ENCODE results near the gene CYGB. TPM values are rescaled to one million over a fixed set of nuclear protein-coding genes. Genes with fewer than 3 reads are reported as not detected.
A peak's percentile ranks its signal among the peaks of the same experiment; 100 is the strongest.

The CYGB gene
- total and polyA plus RNA-seq, 2 of the 13 experiments (the other 11 are each of a cell fraction or from before 2014, with no cell fraction given): 18.9 to 27.1 TPM

DNA sequence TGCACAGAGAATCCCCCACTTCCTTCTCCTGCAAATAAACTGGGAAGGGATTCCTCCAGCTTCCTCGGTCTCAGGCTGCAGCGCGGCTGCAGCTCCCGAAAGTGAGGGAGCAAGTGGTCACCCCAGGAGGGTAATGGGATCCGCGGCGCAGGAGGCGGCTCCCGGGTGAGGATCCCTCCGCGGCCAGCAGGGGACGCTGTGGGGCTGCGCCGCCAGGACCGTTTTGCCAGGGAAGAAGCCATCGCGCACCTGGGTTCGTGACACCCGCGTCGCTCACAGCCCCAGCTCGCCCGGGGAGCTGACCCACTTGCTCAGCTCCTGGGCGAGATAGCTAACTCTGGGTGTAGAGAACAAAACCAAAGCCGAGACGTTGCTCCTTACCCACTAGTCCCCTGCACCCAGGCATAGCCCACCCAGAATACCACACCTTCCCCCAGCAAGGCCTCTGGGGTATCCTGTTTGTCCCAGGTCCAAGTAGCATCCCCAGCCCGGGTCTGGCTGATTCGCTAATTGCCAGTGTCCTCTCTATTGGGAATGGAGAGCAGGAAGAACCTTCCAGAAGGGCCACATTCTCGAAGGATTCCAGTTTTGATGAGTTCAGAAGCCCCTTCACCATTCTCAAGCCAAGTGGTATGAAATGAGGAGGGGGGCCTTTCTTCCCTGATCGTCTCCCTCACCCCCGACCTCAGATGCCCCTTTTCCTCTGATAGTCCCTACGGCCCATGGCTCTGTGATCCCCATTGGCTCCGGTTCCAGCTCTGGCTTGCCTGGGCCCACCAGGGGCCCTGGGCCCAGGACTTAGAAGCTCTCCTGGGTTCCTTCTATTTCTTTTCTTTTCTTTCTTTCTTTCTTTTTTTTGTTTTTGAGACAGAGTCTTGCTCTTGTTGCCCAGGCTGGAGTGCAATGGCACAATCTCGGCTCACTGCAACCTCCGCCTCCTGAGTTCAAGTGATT lies 14.1 kb downstream of the CYGB start (continued):
- TF ChIP-seq, protein P1, sequence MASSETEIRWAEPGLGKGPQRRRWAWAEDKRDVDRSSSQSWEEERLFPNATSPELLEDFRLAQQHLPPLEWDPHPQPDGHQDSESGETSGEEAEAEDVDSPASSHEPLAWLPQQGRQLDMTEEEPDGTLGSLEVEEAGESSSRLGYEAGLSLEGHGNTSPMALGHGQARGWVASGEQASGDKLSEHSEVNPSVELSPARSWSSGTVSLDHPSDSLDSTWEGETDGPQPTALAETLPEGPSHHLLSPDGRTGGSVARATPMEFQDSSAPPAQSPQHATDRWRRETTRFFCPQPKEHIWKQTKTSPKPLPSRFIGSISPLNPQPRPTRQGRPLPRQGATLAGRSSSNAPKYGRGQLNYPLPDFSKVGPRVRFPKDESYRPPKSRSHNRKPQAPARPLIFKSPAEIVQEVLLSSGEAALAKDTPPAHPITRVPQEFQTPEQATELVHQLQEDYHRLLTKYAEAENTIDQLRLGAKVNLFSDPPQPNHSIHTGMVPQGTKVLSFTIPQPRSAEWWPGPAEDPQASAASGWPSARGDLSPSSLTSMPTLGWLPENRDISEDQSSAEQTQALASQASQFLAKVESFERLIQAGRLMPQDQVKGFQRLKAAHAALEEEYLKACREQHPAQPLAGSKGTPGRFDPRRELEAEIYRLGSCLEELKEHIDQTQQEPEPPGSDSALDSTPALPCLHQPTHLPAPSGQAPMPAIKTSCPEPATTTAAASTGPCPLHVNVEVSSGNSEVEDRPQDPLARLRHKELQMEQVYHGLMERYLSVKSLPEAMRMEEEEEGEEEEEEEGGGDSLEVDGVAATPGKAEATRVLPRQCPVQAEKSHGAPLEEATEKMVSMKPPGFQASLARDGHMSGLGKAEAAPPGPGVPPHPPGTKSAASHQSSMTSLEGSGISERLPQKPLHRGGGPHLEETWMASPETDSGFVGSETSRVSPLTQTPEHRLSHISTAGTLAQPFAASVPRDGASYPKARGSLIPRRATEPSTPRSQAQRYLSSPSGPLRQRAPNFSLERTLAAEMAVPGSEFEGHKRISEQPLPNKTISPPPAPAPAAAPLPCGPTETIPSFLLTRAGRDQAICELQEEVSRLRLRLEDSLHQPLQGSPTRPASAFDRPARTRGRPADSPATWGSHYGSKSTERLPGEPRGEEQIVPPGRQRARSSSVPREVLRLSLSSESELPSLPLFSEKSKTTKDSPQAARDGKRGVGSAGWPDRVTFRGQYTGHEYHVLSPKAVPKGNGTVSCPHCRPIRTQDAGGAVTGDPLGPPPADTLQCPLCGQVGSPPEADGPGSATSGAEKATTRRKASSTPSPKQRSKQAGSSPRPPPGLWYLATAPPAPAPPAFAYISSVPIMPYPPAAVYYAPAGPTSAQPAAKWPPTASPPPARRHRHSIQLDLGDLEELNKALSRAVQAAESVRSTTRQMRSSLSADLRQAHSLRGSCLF (CRISPR knock-in tag; IDR thresholded peaks at IDR 0.05; ENCODE audit: borderline replicate concordance): no peak
- TF ChIP-seq RFX3 (CRISPR knock-in tag; IDR thresholded peaks at IDR 0.05) (no peak), XBP1 (CRISPR knock-in tag; IDR thresholded peaks at IDR 0.05) (no peak), ZNF563 (CRISPR knock-in tag; IDR thresholded peaks at IDR 0.05) (no peak), ZNF569 (CRISPR knock-in tag; IDR thresholded peaks at IDR 0.05; ENCODE audit: borderline replicate concordance) (no peak), SAP130 (CRISPR knock-in tag; IDR thresholded peaks at IDR 0.05; ENCODE audit: low read depth) (peak; percentile 58), FLYWCH1 (CRISPR knock-in tag; IDR thresholded peaks at IDR 0.05) (no peak), ZSCAN31 (CRISPR knock-in tag; IDR thresholded peaks at IDR 0.05; ENCODE audit: low read depth) (peak; percentile 92)
- TF ChIP-seq, protein P2, sequence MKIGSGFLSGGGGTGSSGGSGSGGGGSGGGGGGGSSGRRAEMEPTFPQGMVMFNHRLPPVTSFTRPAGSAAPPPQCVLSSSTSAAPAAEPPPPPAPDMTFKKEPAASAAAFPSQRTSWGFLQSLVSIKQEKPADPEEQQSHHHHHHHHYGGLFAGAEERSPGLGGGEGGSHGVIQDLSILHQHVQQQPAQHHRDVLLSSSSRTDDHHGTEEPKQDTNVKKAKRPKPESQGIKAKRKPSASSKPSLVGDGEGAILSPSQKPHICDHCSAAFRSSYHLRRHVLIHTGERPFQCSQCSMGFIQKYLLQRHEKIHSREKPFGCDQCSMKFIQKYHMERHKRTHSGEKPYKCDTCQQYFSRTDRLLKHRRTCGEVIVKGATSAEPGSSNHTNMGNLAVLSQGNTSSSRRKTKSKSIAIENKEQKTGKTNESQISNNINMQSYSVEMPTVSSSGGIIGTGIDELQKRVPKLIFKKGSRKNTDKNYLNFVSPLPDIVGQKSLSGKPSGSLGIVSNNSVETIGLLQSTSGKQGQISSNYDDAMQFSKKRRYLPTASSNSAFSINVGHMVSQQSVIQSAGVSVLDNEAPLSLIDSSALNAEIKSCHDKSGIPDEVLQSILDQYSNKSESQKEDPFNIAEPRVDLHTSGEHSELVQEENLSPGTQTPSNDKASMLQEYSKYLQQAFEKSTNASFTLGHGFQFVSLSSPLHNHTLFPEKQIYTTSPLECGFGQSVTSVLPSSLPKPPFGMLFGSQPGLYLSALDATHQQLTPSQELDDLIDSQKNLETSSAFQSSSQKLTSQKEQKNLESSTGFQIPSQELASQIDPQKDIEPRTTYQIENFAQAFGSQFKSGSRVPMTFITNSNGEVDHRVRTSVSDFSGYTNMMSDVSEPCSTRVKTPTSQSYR (CRISPR knock-in tag; IDR thresholded peaks at IDR 0.05; ENCODE audit: borderline replicate concordance): no peak
- TF ChIP-seq, protein P3, sequence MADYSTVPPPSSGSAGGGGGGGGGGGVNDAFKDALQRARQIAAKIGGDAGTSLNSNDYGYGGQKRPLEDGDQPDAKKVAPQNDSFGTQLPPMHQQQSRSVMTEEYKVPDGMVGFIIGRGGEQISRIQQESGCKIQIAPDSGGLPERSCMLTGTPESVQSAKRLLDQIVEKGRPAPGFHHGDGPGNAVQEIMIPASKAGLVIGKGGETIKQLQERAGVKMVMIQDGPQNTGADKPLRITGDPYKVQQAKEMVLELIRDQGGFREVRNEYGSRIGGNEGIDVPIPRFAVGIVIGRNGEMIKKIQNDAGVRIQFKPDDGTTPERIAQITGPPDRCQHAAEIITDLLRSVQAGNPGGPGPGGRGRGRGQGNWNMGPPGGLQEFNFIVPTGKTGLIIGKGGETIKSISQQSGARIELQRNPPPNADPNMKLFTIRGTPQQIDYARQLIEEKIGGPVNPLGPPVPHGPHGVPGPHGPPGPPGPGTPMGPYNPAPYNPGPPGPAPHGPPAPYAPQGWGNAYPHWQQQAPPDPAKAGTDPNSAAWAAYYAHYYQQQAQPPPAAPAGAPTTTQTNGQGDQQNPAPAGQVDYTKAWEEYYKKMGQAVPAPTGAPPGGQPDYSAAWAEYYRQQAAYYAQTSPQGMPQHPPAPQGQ (CRISPR knock-in tag; IDR thresholded peaks at IDR 0.05; ENCODE audit: borderline replicate concordance): no peak
- TF ChIP-seq, protein P4, sequence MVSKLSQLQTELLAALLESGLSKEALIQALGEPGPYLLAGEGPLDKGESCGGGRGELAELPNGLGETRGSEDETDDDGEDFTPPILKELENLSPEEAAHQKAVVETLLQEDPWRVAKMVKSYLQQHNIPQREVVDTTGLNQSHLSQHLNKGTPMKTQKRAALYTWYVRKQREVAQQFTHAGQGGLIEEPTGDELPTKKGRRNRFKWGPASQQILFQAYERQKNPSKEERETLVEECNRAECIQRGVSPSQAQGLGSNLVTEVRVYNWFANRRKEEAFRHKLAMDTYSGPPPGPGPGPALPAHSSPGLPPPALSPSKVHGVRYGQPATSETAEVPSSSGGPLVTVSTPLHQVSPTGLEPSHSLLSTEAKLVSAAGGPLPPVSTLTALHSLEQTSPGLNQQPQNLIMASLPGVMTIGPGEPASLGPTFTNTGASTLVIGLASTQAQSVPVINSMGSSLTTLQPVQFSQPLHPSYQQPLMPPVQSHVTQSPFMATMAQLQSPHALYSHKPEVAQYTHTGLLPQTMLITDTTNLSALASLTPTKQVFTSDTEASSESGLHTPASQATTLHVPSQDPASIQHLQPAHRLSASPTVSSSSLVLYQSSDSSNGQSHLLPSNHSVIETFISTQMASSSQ (IDR thresholded peaks at IDR 0.05; ENCODE audit: low read depth): no peak
- TF ChIP-seq, protein P4 (CRISPR knock-in tag; IDR thresholded peaks at IDR 0.05; ENCODE audit: borderline replicate concordance): no peak
- TF ChIP-seq, protein P5, sequence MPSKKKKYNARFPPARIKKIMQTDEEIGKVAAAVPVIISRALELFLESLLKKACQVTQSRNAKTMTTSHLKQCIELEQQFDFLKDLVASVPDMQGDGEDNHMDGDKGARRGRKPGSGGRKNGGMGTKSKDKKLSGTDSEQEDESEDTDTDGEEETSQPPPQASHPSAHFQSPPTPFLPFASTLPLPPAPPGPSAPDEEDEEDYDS (CRISPR knock-in tag; IDR thresholded peaks at IDR 0.05): peak; percentile 58; the same call in 1 of the 2 replicates
